ENCODE results near the gene SMAD7.

DNA sequence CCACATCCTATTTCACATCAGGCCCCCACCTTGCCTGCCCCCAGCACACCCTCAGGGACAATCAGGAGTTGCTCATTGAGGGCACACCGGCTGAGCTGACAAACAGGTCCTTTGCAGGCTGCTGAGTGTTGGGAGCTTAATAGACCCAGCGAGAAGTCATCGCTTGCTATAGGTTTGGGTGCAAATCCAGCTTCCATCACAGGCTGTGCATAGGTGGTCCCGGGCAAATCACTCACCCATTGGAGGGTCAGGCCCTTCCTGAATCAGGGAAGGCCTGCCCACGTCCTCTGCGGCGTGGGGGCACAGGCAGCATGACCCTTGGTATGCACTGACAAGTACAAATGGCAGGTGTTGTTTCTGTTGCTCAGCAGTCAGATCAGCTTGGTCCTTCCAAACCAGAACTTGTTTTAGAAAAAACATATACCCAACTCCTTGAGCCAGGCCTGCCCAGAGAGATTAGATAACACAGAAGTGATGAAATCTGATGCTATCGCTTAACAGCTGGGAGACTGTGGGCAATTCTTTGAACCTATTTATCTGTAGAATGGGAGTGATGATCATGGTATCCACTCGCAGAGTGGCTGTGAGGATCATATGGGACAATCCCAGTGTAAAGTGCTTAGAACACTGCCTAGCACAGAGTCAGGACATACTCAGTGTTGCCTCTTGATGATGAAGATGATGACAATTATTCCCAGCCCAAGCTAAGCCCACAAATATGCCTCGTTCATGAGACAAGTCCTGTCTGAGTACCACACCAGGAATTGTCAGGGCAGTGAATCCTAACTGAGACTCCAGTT lies 34.9 kb downstream of the SMAD7 start:
- TF ChIP-seq, protein P1, sequence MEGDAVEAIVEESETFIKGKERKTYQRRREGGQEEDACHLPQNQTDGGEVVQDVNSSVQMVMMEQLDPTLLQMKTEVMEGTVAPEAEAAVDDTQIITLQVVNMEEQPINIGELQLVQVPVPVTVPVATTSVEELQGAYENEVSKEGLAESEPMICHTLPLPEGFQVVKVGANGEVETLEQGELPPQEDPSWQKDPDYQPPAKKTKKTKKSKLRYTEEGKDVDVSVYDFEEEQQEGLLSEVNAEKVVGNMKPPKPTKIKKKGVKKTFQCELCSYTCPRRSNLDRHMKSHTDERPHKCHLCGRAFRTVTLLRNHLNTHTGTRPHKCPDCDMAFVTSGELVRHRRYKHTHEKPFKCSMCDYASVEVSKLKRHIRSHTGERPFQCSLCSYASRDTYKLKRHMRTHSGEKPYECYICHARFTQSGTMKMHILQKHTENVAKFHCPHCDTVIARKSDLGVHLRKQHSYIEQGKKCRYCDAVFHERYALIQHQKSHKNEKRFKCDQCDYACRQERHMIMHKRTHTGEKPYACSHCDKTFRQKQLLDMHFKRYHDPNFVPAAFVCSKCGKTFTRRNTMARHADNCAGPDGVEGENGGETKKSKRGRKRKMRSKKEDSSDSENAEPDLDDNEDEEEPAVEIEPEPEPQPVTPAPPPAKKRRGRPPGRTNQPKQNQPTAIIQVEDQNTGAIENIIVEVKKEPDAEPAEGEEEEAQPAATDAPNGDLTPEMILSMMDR (IDR thresholded peaks at IDR 0.05) = no peak
- no peak for TF ChIP-seq ZFX (IDR thresholded peaks at IDR 0.05; ENCODE audit: borderline replicate concordance)
